T-helper 2 cell treated with Interferon-gamma antibody and Interleukin-4, amounts not matched to agents 100 ng/mL and 5 ng/mL, for 36 hours (primary cell): ENCODE results near the gene RSPH6A. TPM values are rescaled to one million over a fixed set of nuclear protein-coding genes. Genes with fewer than 3 reads are reported as not detected.
"Not testable (repeated sequence)": the region's sequence is repeated elsewhere in the genome, so short reads cannot be mapped to it uniquely, and the experiment has no call there.

ENCODE experiments used
- intact Hi-C: fragments of 100-400 bp; cut with micrococcal nuclease; formaldehyde crosslinking; loops from one replicate; pipeline ENCODE4 v1.15.1; 2023
- total RNA-seq: library from RNA; stranded (reverse); gene quantifications from 2 replicates; pipeline ENCODE4 v1.2.3, GENCODE V29; 2022

The RSPH6A gene
- total RNA-seq, 1 donor from 2014 or later = 0.39 TPM

GRCh38 chr19:45767881-45768654, 47.0 kb downstream of the RSPH6A start:
- intact Hi-C loops = loop anchor here (2.0 kb wide), 1 partner anchor 37 kb away; the partner anchor contains the start of gene FBXO46

- intact Hi-C loops = no loop called here
Observed at GRCh38 chr19:45767410-45767880, 47.7 kb downstream of the RSPH6A start.

- intact Hi-C loops = no loop called here
Observed at GRCh38 chr19:45766869-45767346, 48.2 kb downstream of the RSPH6A start.

- intact Hi-C loops = no loop called here
Observed at GRCh38 chr19:45766296-45766868, 48.7 kb downstream of the RSPH6A start.

GRCh38 chr19:45765702-45766295, 49.3 kb downstream of the RSPH6A start:
- intact Hi-C loops = no loop called here

GRCh38 chr19:45764945-45765701, 50.0 kb downstream of the RSPH6A start:
- intact Hi-C loops = no loop called here

- intact Hi-C loops = no loop called here
Observed at GRCh38 chr19:45764475-45764874, 50.6 kb downstream of the RSPH6A start.

GRCh38 chr19:45763691-45764294, 51.3 kb downstream of the RSPH6A start:
- intact Hi-C loops = no loop called here

GRCh38 chr19:45762870-45763631, 52.1 kb downstream of the RSPH6A start:
- intact Hi-C loops = no loop called here

GRCh38 chr19:45761714-45762113, 53.4 kb downstream of the RSPH6A start:
- intact Hi-C loops = no loop called here

- intact Hi-C loops = no loop called here
Observed at GRCh38 chr19:45758921-45759320, 56.2 kb downstream of the RSPH6A start.

GRCh38 chr19:45757695-45758094, 57.4 kb downstream of the RSPH6A start:
- intact Hi-C loops = no loop called here

- intact Hi-C loops = no loop called here
Observed at GRCh38 chr19:45754323-45754722, 60.8 kb downstream of the RSPH6A start.

GRCh38 chr19:45753548-45753947, 61.6 kb downstream of the RSPH6A start:
- intact Hi-C loops = no loop called here

GRCh38 chr19:45752639-45753038, 62.5 kb downstream of the RSPH6A start:
- intact Hi-C loops = no loop called here

- intact Hi-C loops = not testable (repeated sequence)
Observed at GRCh38 chr19:45751483-45751882, 63.6 kb downstream of the RSPH6A start.

- intact Hi-C loops = no loop called here
Observed at GRCh38 chr19:45747513-45747912, 67.6 kb downstream of the RSPH6A start.

GRCh38 chr19:45746866-45747265, 68.2 kb downstream of the RSPH6A start:
- intact Hi-C loops = no loop called here
